H1 (cell line): ENCODE results near the gene DPH5. TPM values are rescaled to one million over a fixed set of nuclear protein-coding genes. Genes with fewer than 3 reads are reported as not detected.

ENCODE experiments used
- CTCF ChIA-PET: fragments of 300-600 bp; sonication (Branson Sonifier 250); formaldehyde crosslinking; loops from one replicate; lab custom pipeline; 2021; ENCODE audit not compliant: partially characterized antibody; lab: Charles Lee
- POLR2A ChIA-PET: fragments of 300-600 bp; sonication (Branson Sonifier 250); formaldehyde crosslinking; loops from one replicate; lab custom pipeline; 2021; ENCODE audit warnings: inconsistent platforms; ENCODE audit not compliant: partially characterized antibody; lab: Charles Lee
- DNase-seq, 2 experiments: peaks; one replicate each; pipeline versions ENCODE4 v3.0.0 to v3.0.0-alpha.2; 2010 to 2022; ENCODE audit warnings: low spot score in 2 of 2, low read depth in 1 of 2, mixed read lengths in 1 of 2
- FAIRE-seq: peaks from 2 replicates; lab custom pipeline; 2011; peaks lifted over from hg19 to GRCh38; lab: Jason Lieb, UNC
- H2AFZ ChIP-seq: 2 replicates; pipeline ENCODE4 v1.8.1; 2012; ENCODE audit warnings: low read length, inconsistent platforms
- H2AK5ac ChIP-seq: 2 replicates; pipeline ENCODE4 v1.6.1; 2013; ENCODE audit warnings: low read depth, low read length
- H2BK120ac ChIP-seq: replicated peaks from 2 replicates; pipeline ENCODE3; 2013; ENCODE audit warnings: low read depth, low read length, inconsistent platforms
- H2BK12ac ChIP-seq: 2 replicates; pipeline ENCODE4 v1.6.1; 2013; ENCODE audit warnings: low read depth, low read length
- H2BK15ac ChIP-seq: 2 replicates; pipeline ENCODE4 v1.6.1; 2013; ENCODE audit warnings: low read length
- H2BK20ac ChIP-seq: 2 replicates; pipeline ENCODE4 v1.6.1; 2013; ENCODE audit warnings: low read length
- H2BK5ac ChIP-seq: 2 replicates; pipeline ENCODE4 v1.6.1; 2013; ENCODE audit warnings: low read depth, low read length
- H3K14ac ChIP-seq: 2 replicates; pipeline ENCODE4 v1.6.1; 2013; ENCODE audit warnings: inconsistent platforms; ENCODE audit not compliant: insufficient read length
- H3K18ac ChIP-seq: 2 replicates; pipeline ENCODE4 v1.6.1; 2013; ENCODE audit warnings: low read length; ENCODE audit errors: extremely low read depth
- H3K23ac ChIP-seq: 2 replicates; pipeline ENCODE4 v1.6.1; 2013; ENCODE audit warnings: inconsistent platforms; ENCODE audit not compliant: insufficient read length
- H3K23me2 ChIP-seq: 2 replicates; pipeline ENCODE4 v1.6.1; 2013; ENCODE audit warnings: low read depth, low read length
- H3K27ac ChIP-seq: 2 replicates; pipeline ENCODE4 v1.6.1; 2011; ENCODE audit warnings: low read depth, low read length, inconsistent platforms
- H3K27me3 ChIP-seq, 4 experiments: replicated peaks in 1 of 4; 1 replicate in 1 of 4; 2 replicates in 3 of 4; pipeline versions ENCODE4 v1.6.1 to v1.8.1; 2011 to 2013; ENCODE audit warnings: low read length in 3 of 4, mild to moderate bottlenecking in 3 of 4, inconsistent platforms in 2 of 4, mixed read lengths in 2 of 4, moderate library complexity in 1 of 4; ENCODE audit not compliant: control insufficient read depth in 3 of 4, insufficient read depth in 3 of 4; ENCODE audit errors: extremely low read depth in 1 of 4
- H3K36me3 ChIP-seq, 4 experiments: 2 replicates each; pipeline versions ENCODE4 v1.6.1 to v1.8.1; 2011 to 2013; ENCODE audit warnings: mild to moderate bottlenecking in 4 of 4, low read length in 3 of 4, moderate library complexity in 2 of 4, control low read depth in 1 of 4, inconsistent platforms in 1 of 4; ENCODE audit not compliant: insufficient read depth in 4 of 4, control insufficient read depth in 2 of 4
- H3K4ac ChIP-seq: replicated peaks from 2 replicates; pipeline ENCODE3; 2013; ENCODE audit warnings: low read length, low read depth, mixed read lengths, inconsistent platforms; ENCODE audit not compliant: insufficient read length
- H3K4me1 ChIP-seq, 4 experiments: replicated peaks in 1 of 4; 1 replicate in 1 of 4; 2 replicates in 3 of 4; pipeline versions ENCODE4 v1.6.1 to v1.8.1; 2011 to 2013; ENCODE audit warnings: low read length in 3 of 4, inconsistent platforms in 2 of 4, mixed read lengths in 1 of 4; ENCODE audit not compliant: insufficient read depth in 4 of 4, control insufficient read depth in 3 of 4
- H3K4me2 ChIP-seq, 2 experiments: 2 replicates each; pipeline versions ENCODE4 v1.6.1 to v1.8.1; 2011 to 2013; ENCODE audit warnings: low read depth in 2 of 2, low read length in 2 of 2, control low read depth in 1 of 2, inconsistent platforms in 1 of 2, mild to moderate bottlenecking in 1 of 2; ENCODE audit not compliant: insufficient read depth in 1 of 2
- H3K4me3 ChIP-seq, 4 experiments: fragments of 200-600, 300-600 bp in 1 of 4; sonication (generic), shearing (Covaris generic), sonication (Bioruptor Twin) in 1 of 4; 2 replicates each; pipeline versions ENCODE4 v1.5.1 to v1.8.1; 2011 to 2016; ENCODE audit warnings: low read length in 4 of 4, low read depth in 3 of 4, control low read depth in 2 of 4, inconsistent platforms in 2 of 4, mild to moderate bottlenecking in 2 of 4, mixed read lengths in 1 of 4, moderate library complexity in 1 of 4; ENCODE audit not compliant: insufficient read depth in 2 of 4; ENCODE audit errors: extremely low read depth in 1 of 4
- H3K56ac ChIP-seq: replicated peaks from 2 replicates; pipeline ENCODE3; 2013; ENCODE audit warnings: low read depth, mild to moderate bottlenecking, mixed read lengths, low read length, inconsistent platforms; ENCODE audit not compliant: insufficient read length
- H3K79me1 ChIP-seq: 2 replicates; pipeline ENCODE4 v1.6.1; 2013; ENCODE audit warnings: low read depth, low read length, control low read depth
- H3K79me2 ChIP-seq, 2 experiments: 2 replicates each; pipeline versions ENCODE4 v1.6.1 to v1.8.1; 2012 to 2013; ENCODE audit warnings: low read length in 2 of 2, mild to moderate bottlenecking in 2 of 2, inconsistent platforms in 1 of 2; ENCODE audit not compliant: insufficient read depth in 2 of 2, control insufficient read depth in 1 of 2
- H3K9ac ChIP-seq, 4 experiments: replicated peaks in 1 of 4; 1 replicate in 1 of 4; 2 replicates in 3 of 4; pipeline versions ENCODE4 v1.6.1 to v1.8.1; 2011 to 2013; ENCODE audit warnings: low read depth in 3 of 4, low read length in 3 of 4, control low read depth in 2 of 4, mild to moderate bottlenecking in 2 of 4, moderate library complexity in 2 of 4, inconsistent platforms in 1 of 4; ENCODE audit errors: extremely low read depth in 1 of 4
- H3K9me3 ChIP-seq, 2 experiments: 2 replicates each; pipeline versions ENCODE4 v1.6.1 to v1.8.1; 2012 to 2013; ENCODE audit warnings: mild to moderate bottlenecking in 2 of 2, moderate library complexity in 2 of 2, control low read depth in 1 of 2, inconsistent platforms in 1 of 2, low read depth in 1 of 2, low read length in 1 of 2, mixed read lengths in 1 of 2; ENCODE audit not compliant: insufficient read depth in 2 of 2
- H4K20me1 ChIP-seq, 2 experiments: replicated peaks in 1 of 2; 2 replicates each; pipeline versions ENCODE3 to v1.8.1; 2011 to 2013; ENCODE audit warnings: inconsistent platforms in 2 of 2, low read length in 2 of 2, mild to moderate bottlenecking in 1 of 2; ENCODE audit not compliant: insufficient read depth in 2 of 2, control insufficient read depth in 1 of 2
- H4K5ac ChIP-seq: 2 replicates; pipeline ENCODE4 v1.6.1; 2013; ENCODE audit warnings: low read length, low read depth, mixed read lengths, inconsistent platforms; ENCODE audit not compliant: insufficient read length
- H4K8ac ChIP-seq: 2 replicates; pipeline ENCODE4 v1.8.0; 2013; ENCODE audit warnings: mild to moderate bottlenecking, moderate library complexity, low read length, inconsistent platforms; ENCODE audit not compliant: insufficient read depth; ENCODE audit errors: extremely low read depth
- H4K91ac ChIP-seq: replicated peaks from 2 replicates; pipeline ENCODE3; 2013; ENCODE audit warnings: low read length, mixed read lengths, inconsistent platforms; ENCODE audit not compliant: insufficient read length
- WGBS, 2 experiments: shearing (Covaris generic) in 1 of 2; methylation state at CpG; one replicate each; pipeline versions ENCODE4 v1.1.6 to v1.1.7; 2013 to 2015; ENCODE audit warnings: low lambda C conversion rate in 2 of 2, mixed read lengths in 2 of 2, inconsistent platforms in 1 of 2, low coverage in 1 of 2, missing lambda C conversion rate in 1 of 2; ENCODE audit not compliant: insufficient replicate concordance in 2 of 2, insufficient coverage in 1 of 2, insufficient read length in 1 of 2; ENCODE audit errors: extremely low coverage in 1 of 2, missing lambda C conversion rate in 1 of 2; 5-methylcytosine and 5-hydroxymethylcytosine counted together
- polyA plus RNA-seq, 7 experiments: library from polyadenylated mRNA; depleted of rRNA in 3 of 7; stranded (reverse) in 5 of 7; unstranded in 2 of 7; fragments of >200 nt in 5 of 7; fragments of 200-250 nt in 2 of 7; gene quantifications; 1 replicate in 5 of 7; 2 replicates in 1 of 7; 4 replicates in 1 of 7; pipeline versions ENCODE4 v1.2.1 to v1.2.3, GENCODE V29; 2011 to 2013; ENCODE audit warnings: missing spikeins in 2 of 7, mixed read lengths in 2 of 7
- total RNA-seq: library from RNA; stranded (reverse); fragmentation: NEBNext Ultra II Directional; extraction: Animal tissue kit (Norgen Biotek cat#: 25700); gene quantifications from 2 replicates; pipeline ENCODE4 v1.2.1, GENCODE V29; 2021
- TF ChIP-seq, protein P1 (sequence below): IDR thresholded peaks from 2 replicates; pipeline ENCODE4 v1.6.1; 2012; ENCODE audit warnings: inconsistent platforms

DPH5 gene
- total and polyA plus RNA-seq, 2 of the 8 experiments (the other 6 are each of a cell fraction or from before 2014, with no cell fraction given): 67.7 to 106 TPM

DNA sequence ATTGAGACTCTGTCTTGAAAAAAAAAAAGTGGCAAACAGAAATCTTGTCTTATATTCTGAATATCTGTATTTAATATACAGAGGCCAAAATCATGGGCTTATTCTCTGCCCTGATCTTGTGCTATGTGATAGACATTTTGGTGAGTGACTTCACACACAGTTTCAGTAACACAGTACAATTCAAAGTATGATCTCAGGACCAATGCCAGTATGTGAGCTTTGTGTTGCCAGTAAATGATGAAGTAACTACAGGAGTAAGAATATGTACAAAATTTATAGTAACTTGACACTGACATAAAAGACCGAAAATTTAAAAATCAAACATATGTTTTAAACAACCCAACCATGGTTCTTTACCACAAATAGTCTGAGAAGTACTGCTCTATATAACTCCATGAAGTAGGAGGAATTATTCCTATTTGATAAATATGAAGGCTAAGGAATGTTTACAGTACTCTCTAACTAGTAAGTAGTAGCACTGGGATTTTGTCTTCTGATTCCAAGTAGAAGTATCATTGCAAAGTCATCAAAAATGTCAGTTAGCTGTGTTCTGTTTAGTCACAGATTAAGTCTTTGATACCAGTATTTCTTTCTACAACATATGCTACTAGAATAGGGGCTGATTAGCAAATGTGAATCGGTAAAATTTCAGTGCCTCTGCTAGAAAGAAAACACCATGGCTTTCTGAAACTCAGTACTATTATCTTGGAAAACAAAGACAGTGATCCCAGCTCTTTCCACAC is 25.3 kb downstream of the DPH5 start:
- no peak overlapping the region for H3K23ac ChIP-seq
- H3K79me1 ChIP-seq: no peaks in the 10 kb centered on the region
- H3K79me2 ChIP-seq: no peaks in the 10 kb centered on the region
- peaks cover 0 to 4% (median 0%) of the 10 kb centered on the region in 4 experiments; a peak in 1 of 7 replicates for H3K4me1 ChIP-seq
- H4K8ac ChIP-seq: no peak overlapping the region
- no peak for FAIRE-seq
- no peaks in the 10 kb centered on the region for H4K20me1 ChIP-seq
- H2BK20ac ChIP-seq: no peak overlapping the region
- no peak overlapping the region for H3K9ac ChIP-seq
- no peaks in the 10 kb centered on the region for H3K9me3 ChIP-seq
- no peak overlapping the region for H2BK120ac ChIP-seq
- no peak overlapping the region for H2BK5ac ChIP-seq
- H4K91ac ChIP-seq: no peak overlapping the region
- peaks cover 0 to 26% (median 9%) of the 10 kb centered on the region in 4 experiments; a peak in 6 of 8 replicates for H3K36me3 ChIP-seq
- no peak overlapping the region for H3K27ac ChIP-seq
- 83% methylated on average over 2 of the region's 2 CpGs; no CpG with 5 or more reads in 1 of the 2 experiments for WGBS, 2 experiments
- H3K4ac ChIP-seq: no peak overlapping the region
- no peak overlapping the region for H3K4me2 ChIP-seq
- no peak overlapping the region for H3K18ac ChIP-seq
- TF ChIP-seq, protein P1, sequence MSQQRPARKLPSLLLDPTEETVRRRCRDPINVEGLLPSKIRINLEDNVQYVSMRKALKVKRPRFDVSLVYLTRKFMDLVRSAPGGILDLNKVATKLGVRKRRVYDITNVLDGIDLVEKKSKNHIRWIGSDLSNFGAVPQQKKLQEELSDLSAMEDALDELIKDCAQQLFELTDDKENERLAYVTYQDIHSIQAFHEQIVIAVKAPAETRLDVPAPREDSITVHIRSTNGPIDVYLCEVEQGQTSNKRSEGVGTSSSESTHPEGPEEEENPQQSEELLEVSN: no peak
- no peak overlapping the region for H2AK5ac ChIP-seq
- no peaks in the 10 kb centered on the region for H3K27me3 ChIP-seq
- no peak overlapping the region for H2AFZ ChIP-seq
- H3K23me2 ChIP-seq: no peaks in the 10 kb centered on the region
- H3K4me3 ChIP-seq: no peak overlapping the region
- DNase-seq: no peak
- H4K5ac ChIP-seq: no peak overlapping the region
- H3K14ac ChIP-seq: no peak overlapping the region
- ChIA-PET CTCF (no interaction called here), POLR2A (no interaction called here)
- H2BK12ac ChIP-seq: no peak overlapping the region
- no peak overlapping the region for H3K56ac ChIP-seq
- no peak overlapping the region for H2BK15ac ChIP-seq
